Stimulated activated CD4-positive, alpha-beta T cell treated with anti-CD3 and anti-CD28 coated beads, TNF-alpha, amount 100 ng/mL, for 1 hour (primary cell): ENCODE data around the gene TFF1.

Experiments used
- DNase-seq, 3 donors: peaks; one replicate each; pipeline ENCODE4 v3.0.0-alpha.2; 2020; ENCODE audit warnings: low read depth in 3 of 3, low spot score in 1 of 3

The TFF1 gene

DNA sequence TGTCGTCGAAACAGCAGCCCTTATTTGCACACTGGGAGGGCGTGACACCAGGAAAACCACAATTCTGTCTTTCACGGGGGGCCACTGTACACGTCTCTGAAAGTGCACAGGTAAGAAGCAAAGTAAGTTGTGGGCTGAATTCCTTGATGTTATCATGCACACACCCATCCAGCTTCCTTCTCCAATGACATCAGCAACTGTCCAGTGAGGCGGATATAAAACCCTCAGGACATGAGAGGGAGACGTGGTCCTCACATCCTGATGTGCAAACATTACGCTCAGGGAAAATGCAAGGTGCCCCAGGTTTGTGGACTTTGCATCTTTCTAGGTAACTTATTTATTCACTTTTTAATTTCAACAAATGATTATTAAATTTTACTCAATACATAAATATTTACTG, 3.0 kb downstream of the TFF1 start:
- DNase-seq = no peak

DNA sequence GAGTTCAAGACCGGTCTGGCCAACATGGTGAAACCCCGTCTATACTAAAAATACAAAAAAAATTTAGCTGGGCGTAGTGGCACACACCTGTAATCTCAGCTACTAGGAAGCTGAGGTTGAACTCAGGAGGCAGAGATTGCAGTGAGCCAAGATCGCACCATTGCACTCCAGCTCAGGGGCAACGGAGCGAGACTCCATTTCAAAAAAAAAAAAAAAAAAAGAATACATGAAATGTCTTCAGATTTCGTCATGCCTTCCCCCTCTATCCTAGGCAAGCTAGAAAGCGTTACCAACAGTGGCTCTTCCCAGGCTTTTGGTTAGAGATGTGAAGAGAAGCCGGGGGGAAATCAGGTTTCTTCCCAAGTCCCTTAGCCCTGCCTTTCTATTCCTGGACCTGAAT, 3.6 kb downstream of the TFF1 start:
- DNase-seq = no peak

GRCh38 chr21:42362198-42362597, 4.1 kb downstream of the TFF1 start:
- no peak for DNase-seq

DNA sequence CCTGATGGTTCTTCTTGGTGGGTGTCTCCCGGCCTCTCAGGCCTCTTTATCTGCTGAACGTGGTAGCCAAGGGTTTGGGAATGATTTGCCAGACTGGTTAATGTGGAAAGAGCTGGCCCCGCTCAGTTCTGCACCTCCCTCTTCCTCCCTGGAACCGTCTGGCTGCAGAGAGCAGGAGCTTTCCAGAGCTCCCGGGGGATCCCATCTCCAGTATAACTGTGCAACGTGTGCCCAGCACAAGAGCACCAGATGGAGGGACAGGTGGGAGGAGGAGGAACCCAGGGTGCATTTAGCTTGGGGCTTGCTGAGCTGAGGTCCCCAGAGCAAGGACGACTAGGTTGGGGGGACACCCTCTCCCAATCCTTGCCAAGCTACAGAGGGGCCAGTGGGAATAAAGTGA, 5.0 kb downstream of the TFF1 start:
- no peak for DNase-seq

GRCh38 chr21:42360317-42360716, 6.0 kb downstream of the TFF1 start:
- no peak for DNase-seq

DNA sequence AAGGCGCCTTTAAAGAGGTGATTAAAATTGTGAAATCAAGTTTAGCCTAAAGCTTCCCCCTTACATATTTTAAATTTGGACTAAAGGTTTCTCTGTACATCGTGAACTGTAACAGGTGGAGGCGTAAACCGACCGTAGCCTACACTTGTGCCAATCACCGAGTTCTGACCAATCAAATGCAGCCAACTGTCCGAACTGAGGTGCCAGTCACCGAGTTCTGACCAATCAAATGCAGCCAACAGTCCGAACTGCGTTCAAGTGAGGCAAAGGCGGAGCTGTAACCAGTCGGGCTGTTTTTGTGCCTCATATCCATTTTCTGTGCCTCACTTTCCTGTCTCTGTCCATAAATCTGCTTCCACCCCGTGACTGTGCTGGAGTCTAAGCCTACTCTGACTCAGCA, 7.4 kb downstream of the TFF1 start:
- no peak for DNase-seq

DNA sequence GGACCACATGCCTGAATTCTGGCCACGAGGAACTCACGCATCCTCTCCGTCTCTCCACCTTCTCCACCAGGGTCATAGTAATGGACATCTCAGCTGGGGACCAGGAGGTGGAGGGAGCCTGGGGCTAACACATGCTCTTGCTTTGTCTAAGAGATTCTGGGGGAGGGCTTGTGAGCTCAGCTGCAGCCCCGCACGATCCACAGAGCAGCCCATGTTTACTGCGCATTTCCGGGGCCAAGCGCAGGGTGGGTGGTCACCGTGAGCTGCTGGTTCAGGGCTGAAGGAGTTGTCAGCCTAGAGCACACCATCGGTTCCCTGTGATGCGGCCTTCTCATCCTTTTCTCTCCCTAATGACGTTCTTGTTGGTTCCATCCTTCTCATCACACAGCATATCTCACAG, 8.1 kb downstream of the TFF1 start:
- no peak for DNase-seq

DNA sequence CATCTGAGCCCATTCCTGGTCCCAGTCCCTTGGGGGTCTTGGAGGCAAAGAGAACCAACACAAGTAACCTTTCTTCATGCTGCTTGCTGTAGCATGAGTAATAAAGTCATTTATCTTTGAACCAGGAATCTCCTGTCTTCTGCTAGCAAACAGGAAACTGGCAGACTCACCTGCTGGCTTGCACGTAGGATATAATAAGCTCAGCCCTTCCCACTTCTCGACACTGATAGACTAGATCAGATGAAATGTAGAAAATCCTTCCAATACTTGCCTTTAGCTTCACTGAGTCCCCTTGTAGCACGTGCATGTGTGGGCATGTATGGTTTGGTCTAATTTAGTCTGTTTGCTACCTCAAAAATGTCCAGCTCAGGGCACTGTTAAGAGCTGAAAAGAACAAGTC, 9.0 kb downstream of the TFF1 start:
- DNase-seq = no peak

GRCh38 chr21:42356650-42357049, 9.7 kb downstream of the TFF1 start:
- DNase-seq = no peak

- no peak for DNase-seq
These were observed 10.3 kb downstream of the TFF1 start for GRCh38 chr21:42356046-42356445.

DNA sequence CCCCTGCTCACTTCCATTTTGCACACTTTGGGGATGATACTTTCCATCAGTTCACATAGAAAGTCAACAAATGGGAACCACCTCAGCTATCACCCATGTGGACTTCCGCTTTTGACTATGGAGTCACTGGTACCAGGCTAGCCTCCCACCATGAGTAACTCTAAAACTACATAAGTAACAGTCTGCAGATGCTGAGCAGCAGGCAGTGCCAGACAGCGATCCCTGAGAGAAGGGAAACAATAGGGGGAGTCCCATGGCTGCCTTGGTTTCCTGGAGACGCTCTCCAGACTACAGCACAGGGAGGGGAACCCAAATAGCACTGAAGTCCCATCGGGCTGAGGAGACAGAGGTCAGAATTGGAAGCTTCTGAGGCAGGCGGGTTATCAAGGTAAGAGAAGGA, 12.7 kb downstream of the TFF1 start:
- no peak for DNase-seq

DNA sequence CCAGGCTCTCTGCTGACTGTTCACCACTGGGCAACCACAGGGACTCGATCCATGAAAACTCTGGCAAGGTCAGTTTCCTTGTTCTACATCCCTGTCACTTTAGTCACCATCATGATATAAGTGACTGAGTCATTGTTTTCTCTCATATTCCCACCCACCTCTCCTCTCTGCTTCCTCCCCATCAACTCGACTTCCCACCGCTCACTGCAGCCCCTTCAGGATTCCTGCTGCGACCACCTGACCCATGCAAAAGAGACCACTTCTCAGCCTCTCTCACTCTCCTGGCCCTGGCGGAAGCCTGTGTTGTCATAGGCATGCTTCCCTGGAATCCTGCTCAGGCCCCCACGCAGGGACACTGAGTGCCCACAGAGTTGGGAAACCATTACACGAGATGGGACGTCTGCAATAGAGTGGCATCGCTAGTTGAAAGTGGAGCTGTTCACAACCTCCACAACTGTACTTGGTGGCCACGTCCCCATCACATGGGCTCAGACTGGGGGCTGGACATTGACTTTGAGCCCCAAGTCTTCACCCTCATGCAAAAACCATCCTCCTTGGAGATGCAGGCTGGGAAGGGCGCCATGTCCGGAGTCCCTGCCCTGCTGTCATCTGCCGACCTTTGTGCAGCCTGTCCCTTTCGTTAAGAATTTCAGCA, 13.8 kb downstream of the TFF1 start:
- no peak for DNase-seq

- no peak for DNase-seq
These were observed 14.5 kb downstream of the TFF1 start for GRCh38 chr21:42351626-42352440.

- no peak for DNase-seq
These were observed 15.4 kb downstream of the TFF1 start, which contains the start of gene TFF2 for GRCh38 chr21:42350927-42351426. Gene TFF2 (minus strand): TSS chr21:42350994. CDS start chr21:42350957, 37 bp downstream.

GRCh38 chr21:42350318-42350910, 15.9 kb downstream of the TFF1 start:
- no peak for DNase-seq

DNA sequence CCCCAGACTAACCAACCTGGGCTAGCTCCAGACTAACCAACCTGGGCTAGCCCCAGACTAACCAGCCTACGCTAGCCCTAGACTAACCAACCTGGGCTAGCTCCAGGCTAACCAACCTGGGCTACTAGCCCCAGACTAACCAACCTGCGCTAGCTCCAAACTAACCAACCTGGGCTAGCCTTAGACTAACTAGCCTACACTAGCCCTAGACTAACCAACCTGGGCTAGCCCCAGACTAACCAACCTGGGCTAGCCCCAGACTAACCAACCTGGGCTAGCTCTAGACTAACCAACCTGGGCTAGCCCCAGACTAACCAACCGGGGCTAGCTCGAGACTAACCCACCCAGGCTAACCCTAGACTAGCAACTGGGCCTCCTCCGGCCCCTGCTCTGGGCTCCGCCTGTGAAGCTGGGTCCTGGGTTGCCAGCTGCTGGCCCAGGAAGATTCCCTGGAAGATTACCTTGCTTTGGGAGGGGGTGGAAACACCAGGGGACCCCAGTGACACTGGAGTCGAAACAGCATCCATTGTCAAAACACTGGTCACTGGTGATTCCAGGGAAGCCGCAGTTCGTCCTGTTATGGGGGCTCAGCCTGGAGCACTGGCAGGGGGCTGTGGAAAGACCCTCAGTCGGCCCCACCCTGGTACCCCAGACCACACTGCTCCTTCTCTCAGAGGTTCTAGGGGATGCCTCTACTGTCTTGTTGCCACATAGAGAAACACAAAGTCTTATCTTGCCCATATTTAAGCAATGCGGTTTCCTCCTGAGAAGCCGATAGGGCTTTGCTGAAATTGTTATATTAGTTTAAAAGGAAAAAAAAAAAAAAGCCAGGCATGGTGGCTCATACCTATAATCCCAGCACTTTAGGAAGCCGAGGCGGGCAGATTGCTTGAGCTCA, 16.7 kb downstream of the TFF1 start:
- no peak for DNase-seq

DNA sequence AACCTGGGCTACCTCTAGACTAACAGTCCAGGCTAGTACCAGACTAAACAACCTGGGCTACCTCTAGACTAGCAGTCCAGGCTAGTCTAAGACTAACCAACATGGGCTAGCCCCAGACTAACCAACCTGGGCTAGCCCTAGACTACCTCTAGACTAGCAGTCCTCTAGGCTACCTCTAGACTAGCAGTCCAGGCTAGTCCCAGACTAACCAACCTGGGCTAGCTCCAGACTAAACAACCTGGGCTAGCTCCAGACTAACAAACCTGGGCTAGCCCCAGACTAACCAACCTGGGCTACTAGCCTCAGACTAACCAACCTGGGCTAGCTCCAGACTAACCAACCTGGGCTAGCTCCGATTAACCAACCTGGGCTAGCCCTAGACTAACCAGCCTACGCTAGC, 17.6 kb downstream of the TFF1 start:
- DNase-seq = no peak

- no peak for DNase-seq
These were observed 18.6 kb downstream of the TFF1 start for GRCh38 chr21:42347601-42348327.

DNA sequence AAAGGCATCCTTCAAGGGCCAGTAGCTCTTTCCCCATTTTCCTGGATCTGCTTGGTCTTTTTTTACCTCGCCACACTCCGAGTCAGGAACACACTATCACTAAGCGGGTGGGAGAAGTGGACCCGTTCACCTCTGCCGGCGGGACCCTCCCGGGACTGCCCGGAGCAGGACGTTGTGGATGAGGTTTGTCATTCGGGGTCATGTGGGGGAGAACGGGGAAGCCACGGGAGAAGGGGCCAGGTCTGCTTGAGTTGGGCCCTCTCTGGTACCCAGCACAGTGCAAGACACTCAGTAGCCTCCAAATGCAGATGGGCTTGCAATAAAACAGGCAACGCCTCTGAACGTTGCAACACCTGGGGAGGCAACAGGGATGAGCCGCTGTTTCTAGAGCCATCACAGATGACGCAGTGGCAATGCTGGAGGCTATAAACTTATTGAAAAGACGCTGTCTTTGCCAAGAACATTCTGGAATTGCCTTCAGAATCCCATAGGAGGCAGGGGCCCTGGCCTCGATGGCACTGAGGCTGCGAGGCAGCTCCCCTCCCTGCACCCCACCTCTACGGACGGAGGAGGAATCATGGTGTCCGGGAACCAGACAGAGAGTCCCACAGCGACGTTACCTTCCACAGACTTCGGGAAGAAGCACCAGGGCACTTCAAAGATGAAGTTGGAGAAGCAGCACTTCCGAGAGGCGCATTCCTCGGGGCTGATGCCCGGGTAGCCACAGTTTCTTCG, 19.3 kb downstream of the TFF1 start:
- no peak for DNase-seq

- no peak for DNase-seq
These were observed 19.9 kb downstream of the TFF1 start for GRCh38 chr21:42346441-42346840.
